ENCODE data around the gene RNU5B-1. TPM values are rescaled to one million over a fixed set of nuclear protein-coding genes. Genes with fewer than 3 reads are reported as not detected.

The RNU5B-1 gene
- total and polyA plus RNA-seq, 5 donors from 2014 or later = not detected

Other genes with a start within 250 kb of the RNU5B-1 start
- gene RASL12, start 236.7 kb upstream of the RNU5B-1 start, total RNA-seq = not detected
- gene RASL12, start 236.7 kb upstream of the RNU5B-1 start, polyA plus RNA-seq = not detected
- not detected for gene KBTBD13, start 227.9 kb upstream of the RNU5B-1 start, total RNA-seq
- not detected for gene KBTBD13, start 227.9 kb upstream of the RNU5B-1 start, polyA plus RNA-seq
- 10.1 TPM for gene UBAP1L, start 189.5 kb upstream of the RNU5B-1 start, total RNA-seq
- gene UBAP1L, start 189.5 kb upstream of the RNU5B-1 start, polyA plus RNA-seq = under 1 TPM in 3 of 4 donors, not detected in 1; 0.08 to 0.42 (median 0.21) TPM
- gene PDCD7, start 170.9 kb upstream of the RNU5B-1 start, total RNA-seq = 37.6 TPM
- gene PDCD7, start 170.9 kb upstream of the RNU5B-1 start, polyA plus RNA-seq = 10 to 100 TPM; 12.3 to 19.0 (median 13.5) TPM
- 39.8 TPM for gene CLPX, start 119.3 kb upstream of the RNU5B-1 start, total RNA-seq
- 10 to 100 TPM; 31.2 to 37.5 (median 35.7) TPM for gene CLPX, start 119.3 kb upstream of the RNU5B-1 start, polyA plus RNA-seq
- gene CILP, start 93.2 kb upstream of the RNU5B-1 start, total RNA-seq = 0.52 TPM
- gene CILP, start 93.2 kb upstream of the RNU5B-1 start, polyA plus RNA-seq = not detected
- 14.9 TPM for gene PARP16, start 17.8 kb upstream of the RNU5B-1 start, total RNA-seq
- 10 to 100 TPM; 20.4 to 25.9 (median 22.3) TPM for gene PARP16, start 17.8 kb upstream of the RNU5B-1 start, polyA plus RNA-seq
- not detected for gene RNU5A-1, start 8.6 kb upstream of the RNU5B-1 start, total RNA-seq
- not detected for gene RNU5A-1, start 8.6 kb upstream of the RNU5B-1 start, polyA plus RNA-seq
- not detected for gene IGDCC3, start 73.3 kb downstream of the RNU5B-1 start, total RNA-seq
- not detected for gene IGDCC3, start 73.3 kb downstream of the RNU5B-1 start, polyA plus RNA-seq
- 0.10 TPM for gene IGDCC4, start 118.3 kb downstream of the RNU5B-1 start, total RNA-seq
- gene IGDCC4, start 118.3 kb downstream of the RNU5B-1 start, polyA plus RNA-seq = under 1 TPM in 1 of 4 donors, not detected in 3; 0.26 TPM
- gene DPP8, start 213.0 kb downstream of the RNU5B-1 start, total RNA-seq = 43.1 TPM
- gene DPP8, start 213.0 kb downstream of the RNU5B-1 start, polyA plus RNA-seq = 10 to 100 TPM; 43.2 to 52.4 (median 45.7) TPM
- 16.5 TPM for gene HACD3, start 225.8 kb downstream of the RNU5B-1 start, total RNA-seq
- gene HACD3, start 225.8 kb downstream of the RNU5B-1 start, polyA plus RNA-seq = 10 to 100 TPM; 32.7 to 43.8 (median 36.7) TPM

All from CD4-positive, CD25-positive, alpha-beta regulatory T cell (primary cell).